Measurements from ENCODE around the gene OR4E1. TPM values are rescaled to one million over a fixed set of nuclear protein-coding genes. Genes with fewer than 3 reads are reported as not detected.

The OR4E1 gene
- total RNA-seq, 2 donors from 2014 or later: 0.05 TPM; not detected in 1

- no peaks in the 10 kb centered on the region for H3K9me3 ChIP-seq
- intact Hi-C loops (cut with DNase I): no loop called here
- no peaks in the 10 kb centered on the region for H3K36me3 ChIP-seq
- DNase-seq: no peak
- H3K27ac ChIP-seq: no peak overlapping the region
- H3K4me3 ChIP-seq: no peak overlapping the region
- no peak overlapping the region for H3K9ac ChIP-seq (ENCODE audit: low read depth in 2 of 2, low read length in 2 of 2)
- TF ChIP-seq CTCF (IDR thresholded peaks at IDR 0.05): no peak
- no peaks in the 10 kb centered on the region for H3K27me3 ChIP-seq
- peaks cover 3% of the 10 kb centered on the region for H3K4me1 ChIP-seq
Observed at GRCh38 chr14:21694425-21694824, 20.8 kb upstream of the OR4E1 start.

- H3K9me3 ChIP-seq: no peaks in the 10 kb centered on the region
- no peaks in the 10 kb centered on the region for H3K4me1 ChIP-seq
- no peak overlapping the region for H3K4me3 ChIP-seq
- no peaks in the 10 kb centered on the region for H3K27me3 ChIP-seq
- no peak overlapping the region for H3K9ac ChIP-seq (ENCODE audit: low read depth in 2 of 2, low read length in 2 of 2)
- no peak overlapping the region for H3K27ac ChIP-seq
- no peaks in the 10 kb centered on the region for H3K36me3 ChIP-seq
- DNase-seq: no peak
- intact Hi-C loops (cut with DNase I): no loop called here
- no peak for TF ChIP-seq CTCF (IDR thresholded peaks at IDR 0.05)
Observed at GRCh38 chr14:21686468-21686867, 12.8 kb upstream of the OR4E1 start.

- H3K4me1 ChIP-seq: no peaks in the 10 kb centered on the region
- H3K27ac ChIP-seq: no peak overlapping the region
- intact Hi-C loops (cut with DNase I): no loop called here
- no peaks in the 10 kb centered on the region for H3K36me3 ChIP-seq
- H3K4me3 ChIP-seq: no peak overlapping the region
- H3K9ac ChIP-seq (ENCODE audit: low read depth in 2 of 2, low read length in 2 of 2): no peak overlapping the region
- no peaks in the 10 kb centered on the region for H3K27me3 ChIP-seq
- DNase-seq: no peak
- TF ChIP-seq CTCF (IDR thresholded peaks at IDR 0.05): no peak
- no peaks in the 10 kb centered on the region for H3K9me3 ChIP-seq
Observed at GRCh38 chr14:21680072-21680471, 6.5 kb upstream of the OR4E1 start.

- Histone ChIP-seq H3K4me1 (no peaks in the 10 kb centered on the region), H3K4me3 (no peak overlapping the region), H3K27ac (no peak overlapping the region), H3K9me3 (no peaks in the 10 kb centered on the region), H3K27me3 (no peaks in the 10 kb centered on the region), H3K36me3 (no peaks in the 10 kb centered on the region), H3K9ac (ENCODE audit: low read depth in 2 of 2, low read length in 2 of 2) (no peak overlapping the region)
- no peak for TF ChIP-seq CTCF (IDR thresholded peaks at IDR 0.05)
- intact Hi-C loops (cut with DNase I): no loop called here
- DNase-seq: no peak
Observed at GRCh38 chr14:21675566-21675965, 1.9 kb upstream of the OR4E1 start.

- H3K4me1 ChIP-seq: no peaks in the 10 kb centered on the region
Observed at GRCh38 chr14:21672116-21672515, 1.5 kb downstream of the OR4E1 start.

More at GRCh38 chr14:21672116-21672515, 1.5 kb downstream of the OR4E1 start:
- no peak for DNase-seq
- no peak overlapping the region for H3K9ac ChIP-seq (ENCODE audit: low read depth in 2 of 2, low read length in 2 of 2)
- H3K27me3 ChIP-seq: no peaks in the 10 kb centered on the region
- no peak overlapping the region for H3K27ac ChIP-seq
- H3K4me3 ChIP-seq: no peak overlapping the region
- no peaks in the 10 kb centered on the region for H3K36me3 ChIP-seq
- no peak for TF ChIP-seq CTCF (IDR thresholded peaks at IDR 0.05)
- no peaks in the 10 kb centered on the region for H3K9me3 ChIP-seq
- intact Hi-C loops (cut with DNase I): no loop called here
